GM12878 (cell line): Measurements from ENCODE around the gene TP53I3.

Experiments
- CBFB ChIP-seq: IDR thresholded peaks from 2 replicates; pipeline ENCODE4 v1.6.1; 2016; ENCODE audit warnings: antibody characterized with exemption, low read depth
- CBX3 ChIP-seq: fragments of 200-600 bp; sonication (generic); IDR thresholded peaks from 2 replicates; pipeline ENCODE4 v1.6.1; 2016; ENCODE audit warnings: low read depth, borderline replicate concordance
- CTCF ChIP-seq, 3 experiments: IDR thresholded peaks in 2 of 3; conservative IDR thresholded peaks in 1 of 3; 2 replicates each; pipeline ENCODE4 v1.5.1; 2011; ENCODE audit warnings: low read depth in 3 of 3, low read length in 3 of 3, mild to moderate bottlenecking in 3 of 3, control low read depth in 2 of 3, moderate library complexity in 2 of 3, inconsistent platforms in 1 of 3, mixed read lengths in 1 of 3; ENCODE audit not compliant: control insufficient read depth in 2 of 3, insufficient read depth in 1 of 3; ENCODE audit errors: extremely low read depth in 1 of 3
- ESRRA ChIP-seq: IDR thresholded peaks from 2 replicates; pipeline ENCODE4 v1.6.1; 2012; ENCODE audit warnings: mild to moderate bottlenecking, low read length, improper control_type of control experiment
- MYC ChIP-seq: IDR thresholded peaks from 2 replicates; pipeline ENCODE4 v1.6.1; 2011; ENCODE audit warnings: mild to moderate bottlenecking, low read length, moderate library complexity, inconsistent platforms; ENCODE audit not compliant: insufficient read depth, insufficient replicate concordance, insufficient read length, severe bottlenecking
- NR2C1 ChIP-seq: fragments of 450-650 bp; IDR thresholded peaks from 2 replicates; pipeline ENCODE4 v1.6.1; 2017; ENCODE audit warnings: antibody characterized with exemption, mild to moderate bottlenecking, moderate library complexity
- POLR2A ChIP-seq: IDR thresholded peaks from 2 replicates; pipeline ENCODE4 v1.6.1; 2011; ENCODE audit warnings: low read depth, mild to moderate bottlenecking, low read length
- POLR2AphosphoS5 ChIP-seq: IDR thresholded peaks from 2 replicates; pipeline ENCODE4 v1.6.1; 2011; ENCODE audit warnings: mild to moderate bottlenecking, low read length, inconsistent platforms
- POU2F2 ChIP-seq: IDR thresholded peaks from 3 replicates; pipeline ENCODE4 v1.6.1; 2011; ENCODE audit warnings: low read depth, mild to moderate bottlenecking, low read length, borderline replicate concordance
- SIN3A ChIP-seq: IDR thresholded peaks from 2 replicates; pipeline ENCODE4 v1.6.1; 2012; ENCODE audit warnings: low read depth, low read length, improper control_type of control experiment
- SMARCA5 ChIP-seq: fragments of 450-650 bp; IDR thresholded peaks from 2 replicates; pipeline ENCODE4 v1.6.1; 2017; ENCODE audit warnings: mild to moderate bottlenecking
- TAF1 ChIP-seq: IDR thresholded peaks from 2 replicates; pipeline ENCODE4 v1.6.1; 2011; ENCODE audit warnings: mild to moderate bottlenecking, low read depth, low read length, borderline replicate concordance
- ZBED1 ChIP-seq: IDR thresholded peaks from 2 replicates; pipeline ENCODE4 v1.6.1; 2016; ENCODE audit warnings: borderline replicate concordance
- TF ChIP-seq, protein P1 (sequence below): IDR thresholded peaks from 2 replicates; pipeline ENCODE4 v1.6.1; 2012; ENCODE audit warnings: low read depth, low read length, improper control_type of control experiment

- TF ChIP-seq POLR2A (no peak), SIN3A (no peak), CBFB (no peak), CTCF (IDR thresholded peaks at IDR 0.05 in 2 of 3, conservative IDR thresholded peaks at IDR 0.05 in 1 of 3; ENCODE audit: control insufficient read depth in 2 of 3, extremely low read depth in 1 of 3, insufficient read depth in 1 of 3, low read depth in 3 of 3, low read length in 3 of 3) (no peak), MYC (no peak), TAF1 (no peak), ESRRA (no peak), ZBED1 (no peak), POLR2AphosphoS5 (no peak), CBX3 (no peak), SMARCA5 (no peak), NR2C1 (no peak), POU2F2 (no peak)
- TF ChIP-seq, protein P1, sequence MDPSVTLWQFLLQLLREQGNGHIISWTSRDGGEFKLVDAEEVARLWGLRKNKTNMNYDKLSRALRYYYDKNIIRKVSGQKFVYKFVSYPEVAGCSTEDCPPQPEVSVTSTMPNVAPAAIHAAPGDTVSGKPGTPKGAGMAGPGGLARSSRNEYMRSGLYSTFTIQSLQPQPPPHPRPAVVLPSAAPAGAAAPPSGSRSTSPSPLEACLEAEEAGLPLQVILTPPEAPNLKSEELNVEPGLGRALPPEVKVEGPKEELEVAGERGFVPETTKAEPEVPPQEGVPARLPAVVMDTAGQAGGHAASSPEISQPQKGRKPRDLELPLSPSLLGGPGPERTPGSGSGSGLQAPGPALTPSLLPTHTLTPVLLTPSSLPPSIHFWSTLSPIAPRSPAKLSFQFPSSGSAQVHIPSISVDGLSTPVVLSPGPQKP: no peak
Measured at GRCh38 chr2:24085200-24085489, 511 bp upstream of the TP53I3 start.
